ENCODE measurements around the gene RGS6.
"Not testable (repeated sequence)": the region's sequence is repeated elsewhere in the genome, so short reads cannot be mapped to it uniquely, and the experiment has no call there.

Gene RGS6

GRCh38 chr14:71938273-71938672 lies 6.0 kb downstream of the RGS6 start:
- H2BK12ac ChIP-seq (ENCODE audit: low read length); H3K4me1 ChIP-seq (ENCODE audit: control insufficient read depth in 1 of 2, insufficient read depth in 2 of 2, low read length in 2 of 2); H3K27ac ChIP-seq (ENCODE audit: low read depth, low read length); H2AK5ac ChIP-seq (ENCODE audit: low read length); H3K18ac ChIP-seq (ENCODE audit: low read length); H2BK5ac ChIP-seq (ENCODE audit: low read depth, low read length, poor library complexity); H4K12ac ChIP-seq (ENCODE audit: low read depth, low read length); H4K91ac ChIP-seq (ENCODE audit: low read depth, low read length); H3K4ac ChIP-seq (ENCODE audit: low read depth, low read length); H2AFZ ChIP-seq (ENCODE audit: insufficient read depth, low read length, poor library complexity); H3K4me2 ChIP-seq (ENCODE audit: low read length); DNase-seq; H3K9me3 ChIP-seq (ENCODE audit: insufficient read depth, low read depth, low read length); H2BK120ac ChIP-seq (ENCODE audit: insufficient read depth, low read length, poor library complexity); H3K4me3 ChIP-seq (ENCODE audit: low read depth, low read length); H4K8ac ChIP-seq (ENCODE audit: low read depth, low read length); H3K9ac ChIP-seq (ENCODE audit: low read length); H3K14ac ChIP-seq (ENCODE audit: low read length); H3K36me3 ChIP-seq (ENCODE audit: control insufficient read depth in 1 of 2, insufficient read depth in 2 of 2, low read length in 2 of 2); H3K79me1 ChIP-seq (ENCODE audit: low read length); H3K27me3 ChIP-seq (ENCODE audit: insufficient read depth, low read length); H3K79me2 ChIP-seq (ENCODE audit: control insufficient read depth, insufficient read depth, low read length, poor library complexity); H3K23ac ChIP-seq (ENCODE audit: low read length): not testable (repeated sequence)
- no CpG with 5 or more reads among the region's 3 CpGs for WGBS (ENCODE audit: extremely low coverage, insufficient coverage, insufficient read length)

GRCh38 chr14:71939344-71939743 lies 7.1 kb downstream of the RGS6 start:
- no CpG with 5 or more reads among the region's 1 CpG for WGBS (ENCODE audit: extremely low coverage, insufficient coverage, insufficient read length)
- H2BK12ac ChIP-seq (ENCODE audit: low read length); H2AK5ac ChIP-seq (ENCODE audit: low read length); H3K79me1 ChIP-seq (ENCODE audit: low read length); H3K4ac ChIP-seq (ENCODE audit: low read depth, low read length); H3K9me3 ChIP-seq (ENCODE audit: insufficient read depth, low read depth, low read length); H3K4me1 ChIP-seq (ENCODE audit: control insufficient read depth in 1 of 2, insufficient read depth in 2 of 2, low read length in 2 of 2); H3K79me2 ChIP-seq (ENCODE audit: control insufficient read depth, insufficient read depth, low read length, poor library complexity); H2BK120ac ChIP-seq (ENCODE audit: insufficient read depth, low read length, poor library complexity); H3K9ac ChIP-seq (ENCODE audit: low read length); H3K27ac ChIP-seq (ENCODE audit: low read depth, low read length); H3K4me3 ChIP-seq (ENCODE audit: low read depth, low read length); H3K27me3 ChIP-seq (ENCODE audit: insufficient read depth, low read length); H4K91ac ChIP-seq (ENCODE audit: low read depth, low read length); H2BK5ac ChIP-seq (ENCODE audit: low read depth, low read length, poor library complexity); H2AFZ ChIP-seq (ENCODE audit: insufficient read depth, low read length, poor library complexity); DNase-seq; H3K14ac ChIP-seq (ENCODE audit: low read length); H3K36me3 ChIP-seq (ENCODE audit: control insufficient read depth in 1 of 2, insufficient read depth in 2 of 2, low read length in 2 of 2); H4K8ac ChIP-seq (ENCODE audit: low read depth, low read length); H4K12ac ChIP-seq (ENCODE audit: low read depth, low read length); H3K23ac ChIP-seq (ENCODE audit: low read length); H3K18ac ChIP-seq (ENCODE audit: low read length); H3K4me2 ChIP-seq (ENCODE audit: low read length): not testable (repeated sequence)

DNA sequence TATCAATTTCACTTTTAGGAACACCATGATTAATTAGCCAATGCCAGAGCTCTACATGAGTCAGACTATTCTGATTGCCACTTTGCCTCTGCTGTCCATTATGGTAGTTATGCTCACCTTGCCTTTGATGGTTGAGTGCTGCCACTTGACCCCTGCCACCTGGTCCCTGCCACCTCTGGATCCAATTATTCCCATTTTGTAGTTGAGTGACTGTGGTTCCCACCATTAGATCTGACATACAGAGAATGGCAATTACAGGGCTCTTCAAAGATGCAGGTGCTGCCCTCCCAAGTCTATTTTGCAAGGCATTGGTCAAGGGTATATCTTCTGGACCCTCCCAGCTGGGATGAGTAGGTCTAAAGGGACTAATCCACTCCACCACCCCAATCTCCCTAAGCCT lies 8.3 kb downstream of the RGS6 start:
- H3K9me3 ChIP-seq (ENCODE audit: insufficient read depth, low read depth, low read length); H2BK12ac ChIP-seq (ENCODE audit: low read length); DNase-seq; H3K4me1 ChIP-seq (ENCODE audit: control insufficient read depth in 1 of 2, insufficient read depth in 2 of 2, low read length in 2 of 2); H4K8ac ChIP-seq (ENCODE audit: low read depth, low read length); H3K14ac ChIP-seq (ENCODE audit: low read length); H3K4me3 ChIP-seq (ENCODE audit: low read depth, low read length); H3K4ac ChIP-seq (ENCODE audit: low read depth, low read length); H3K79me1 ChIP-seq (ENCODE audit: low read length); H3K4me2 ChIP-seq (ENCODE audit: low read length); H3K27ac ChIP-seq (ENCODE audit: low read depth, low read length); H3K9ac ChIP-seq (ENCODE audit: low read length); H2AK5ac ChIP-seq (ENCODE audit: low read length); H3K18ac ChIP-seq (ENCODE audit: low read length); H3K27me3 ChIP-seq (ENCODE audit: insufficient read depth, low read length); H3K36me3 ChIP-seq (ENCODE audit: control insufficient read depth in 1 of 2, insufficient read depth in 2 of 2, low read length in 2 of 2); H2AFZ ChIP-seq (ENCODE audit: insufficient read depth, low read length, poor library complexity); H4K12ac ChIP-seq (ENCODE audit: low read depth, low read length); H2BK120ac ChIP-seq (ENCODE audit: insufficient read depth, low read length, poor library complexity); H3K23ac ChIP-seq (ENCODE audit: low read length); H3K79me2 ChIP-seq (ENCODE audit: control insufficient read depth, insufficient read depth, low read length, poor library complexity); H4K91ac ChIP-seq (ENCODE audit: low read depth, low read length); H2BK5ac ChIP-seq (ENCODE audit: low read depth, low read length, poor library complexity): not testable (repeated sequence)

GRCh38 chr14:71941616-71942015 lies 9.4 kb downstream of the RGS6 start:
- not testable (repeated sequence) for H4K12ac ChIP-seq (ENCODE audit: low read depth, low read length); H3K36me3 ChIP-seq (ENCODE audit: control insufficient read depth in 1 of 2, insufficient read depth in 2 of 2, low read length in 2 of 2); H3K9ac ChIP-seq (ENCODE audit: low read length); H3K4me2 ChIP-seq (ENCODE audit: low read length); H3K4me1 ChIP-seq (ENCODE audit: control insufficient read depth in 1 of 2, insufficient read depth in 2 of 2, low read length in 2 of 2); H3K27me3 ChIP-seq (ENCODE audit: insufficient read depth, low read length); H4K91ac ChIP-seq (ENCODE audit: low read depth, low read length); H2AK5ac ChIP-seq (ENCODE audit: low read length); H3K79me2 ChIP-seq (ENCODE audit: control insufficient read depth, insufficient read depth, low read length, poor library complexity); H2AFZ ChIP-seq (ENCODE audit: insufficient read depth, low read length, poor library complexity); H3K23ac ChIP-seq (ENCODE audit: low read length); H2BK5ac ChIP-seq (ENCODE audit: low read depth, low read length, poor library complexity); H3K14ac ChIP-seq (ENCODE audit: low read length); H3K4ac ChIP-seq (ENCODE audit: low read depth, low read length); H2BK120ac ChIP-seq (ENCODE audit: insufficient read depth, low read length, poor library complexity); H3K27ac ChIP-seq (ENCODE audit: low read depth, low read length); H2BK12ac ChIP-seq (ENCODE audit: low read length); H3K79me1 ChIP-seq (ENCODE audit: low read length); DNase-seq; H3K4me3 ChIP-seq (ENCODE audit: low read depth, low read length); H4K8ac ChIP-seq (ENCODE audit: low read depth, low read length); H3K9me3 ChIP-seq (ENCODE audit: insufficient read depth, low read depth, low read length); H3K18ac ChIP-seq (ENCODE audit: low read length)
- WGBS (ENCODE audit: extremely low coverage, insufficient coverage, insufficient read length) = no CpG with 5 or more reads among the region's 2 CpGs
